ENCODE measurements around the gene KCNMA1. TPM values are rescaled to one million over a fixed set of nuclear protein-coding genes. Genes with fewer than 3 reads are reported as not detected.
"Not testable (repeated sequence)": the region's sequence is repeated elsewhere in the genome, so short reads cannot be mapped to it uniquely, and the experiment has no call there.

Gene KCNMA1
- total RNA-seq, 1 donor: 106 TPM

GRCh38 chr10:77664008-77664407 lies 26.4 kb upstream of the KCNMA1 start:
- no peak overlapping the region for H3K4me3 ChIP-seq (ENCODE audit: low read depth, low read length)
- no peak for DNase-seq (ENCODE audit: low read depth)
- TF ChIP-seq CTCF (IDR thresholded peaks at IDR 0.05; ENCODE audit: insufficient read depth, low read length): no peak

GRCh38 chr10:77661674-77662073 lies 24.1 kb upstream of the KCNMA1 start:
- no peak for TF ChIP-seq CTCF (IDR thresholded peaks at IDR 0.05; ENCODE audit: insufficient read depth, low read length)
- no peak for DNase-seq (ENCODE audit: low read depth)
- no peak overlapping the region for H3K4me3 ChIP-seq (ENCODE audit: low read depth, low read length)

- DNase-seq (ENCODE audit: low read depth): no peak
- TF ChIP-seq CTCF (IDR thresholded peaks at IDR 0.05; ENCODE audit: insufficient read depth, low read length): no peak
- H3K4me3 ChIP-seq (ENCODE audit: low read depth, low read length): no peak overlapping the region
Observed at GRCh38 chr10:77661100-77661499, 23.5 kb upstream of the KCNMA1 start.

- DNase-seq (ENCODE audit: low read depth); H3K4me3 ChIP-seq (ENCODE audit: low read depth, low read length): not testable (repeated sequence)
Observed at GRCh38 chr10:77659046-77659670, 21.6 kb upstream of the KCNMA1 start.

- no peak for TF ChIP-seq CTCF (IDR thresholded peaks at IDR 0.05; ENCODE audit: insufficient read depth, low read length)
- no peak overlapping the region for H3K4me3 ChIP-seq (ENCODE audit: low read depth, low read length)
Observed at GRCh38 chr10:77653210-77653609, 15.6 kb upstream of the KCNMA1 start.

GRCh38 chr10:77649333-77650331 lies 12.0 kb upstream of the KCNMA1 start:
- H3K4me3 ChIP-seq (ENCODE audit: low read depth, low read length): no peak overlapping the region
- DNase-seq (ENCODE audit: low read depth): no peak

More at GRCh38 chr10:77653210-77653609, 15.6 kb upstream of the KCNMA1 start:
- no peak for DNase-seq (ENCODE audit: low read depth)

More at GRCh38 chr10:77649333-77650331, 12.0 kb upstream of the KCNMA1 start:
- TF ChIP-seq CTCF (IDR thresholded peaks at IDR 0.05; ENCODE audit: insufficient read depth, low read length): no peak
